HG02623 (cell line): Measurements from ENCODE around the gene EPS15.
A peak's percentile ranks its signal among the peaks of the same experiment; 100 is the strongest.
"Not testable (repeated sequence)": the region's sequence is repeated elsewhere in the genome, so short reads cannot be mapped to it uniquely, and the experiment has no call there.

Experiments
- ATAC-seq: cut with Tn5 transposase; IDR thresholded peaks from one replicate; pipeline ENCODE4 v1.9.1; 2021; ENCODE audit warnings: moderate library complexity; ENCODE audit not compliant: unreplicated experiment

EPS15 gene

GRCh38 chr1:51543858-51544257 lies 24.8 kb upstream of the EPS15 start:
- no peak for ATAC-seq

GRCh38 chr1:51542158-51542953 lies 23.3 kb upstream of the EPS15 start:
- no peak for ATAC-seq

GRCh38 chr1:51541313-51542050 lies 22.4 kb upstream of the EPS15 start:
- no peak for ATAC-seq

- ATAC-seq = no peak
These were observed 18.5 kb upstream of the EPS15 start for GRCh38 chr1:51537568-51537967.

GRCh38 chr1:51535006-51535592 lies 16.0 kb upstream of the EPS15 start:
- no peak for ATAC-seq

- no peak for ATAC-seq
These were observed 15.4 kb upstream of the EPS15 start for GRCh38 chr1:51534447-51534846.

GRCh38 chr1:51532853-51533252 lies 13.8 kb upstream of the EPS15 start:
- no peak for ATAC-seq

GRCh38 chr1:51530447-51530846 lies 11.4 kb upstream of the EPS15 start:
- ATAC-seq = not testable (repeated sequence)

GRCh38 chr1:51527144-51527543 lies 8.1 kb upstream of the EPS15 start:
- no peak for ATAC-seq

- ATAC-seq = no peak
These were observed 7.2 kb upstream of the EPS15 start for GRCh38 chr1:51526248-51526647.

GRCh38 chr1:51525295-51525694 lies 6.2 kb upstream of the EPS15 start:
- ATAC-seq = no peak

GRCh38 chr1:51524817-51525216 lies 5.8 kb upstream of the EPS15 start:
- no peak for ATAC-seq

GRCh38 chr1:51523931-51524330 lies 4.9 kb upstream of the EPS15 start:
- ATAC-seq = no peak

- no peak for ATAC-seq
These were observed 1.7 kb upstream of the EPS15 start for GRCh38 chr1:51520700-51521248.

GRCh38 chr1:51519865-51520699 lies 1.0 kb upstream of the EPS15 start:
- no peak for ATAC-seq

- peak; percentile 34 for ATAC-seq
These were observed 449 bp downstream of the EPS15 start for GRCh38 chr1:51518586-51519047.

GRCh38 chr1:51518033-51518585 lies 957 bp downstream of the EPS15 start:
- ATAC-seq = peak; percentile 26

- no peak for ATAC-seq
These were observed 1.6 kb downstream of the EPS15 start for GRCh38 chr1:51517361-51518032.

GRCh38 chr1:51516649-51517158 lies 2.4 kb downstream of the EPS15 start:
- no peak for ATAC-seq
